HG03575 (cell line): ENCODE measurements around the gene IL6R.
"Not testable (repeated sequence)": the region's sequence is repeated elsewhere in the genome, so short reads cannot be mapped to it uniquely, and the experiment has no call there.

Source experiments
- ATAC-seq: cut with Tn5 transposase; IDR thresholded peaks from one replicate; pipeline ENCODE4 v1.9.1; 2021; ENCODE audit not compliant: unreplicated experiment, insufficient number of reproducible peaks, low FRiP score; ENCODE audit errors: extremely low read depth

Gene IL6R

DNA sequence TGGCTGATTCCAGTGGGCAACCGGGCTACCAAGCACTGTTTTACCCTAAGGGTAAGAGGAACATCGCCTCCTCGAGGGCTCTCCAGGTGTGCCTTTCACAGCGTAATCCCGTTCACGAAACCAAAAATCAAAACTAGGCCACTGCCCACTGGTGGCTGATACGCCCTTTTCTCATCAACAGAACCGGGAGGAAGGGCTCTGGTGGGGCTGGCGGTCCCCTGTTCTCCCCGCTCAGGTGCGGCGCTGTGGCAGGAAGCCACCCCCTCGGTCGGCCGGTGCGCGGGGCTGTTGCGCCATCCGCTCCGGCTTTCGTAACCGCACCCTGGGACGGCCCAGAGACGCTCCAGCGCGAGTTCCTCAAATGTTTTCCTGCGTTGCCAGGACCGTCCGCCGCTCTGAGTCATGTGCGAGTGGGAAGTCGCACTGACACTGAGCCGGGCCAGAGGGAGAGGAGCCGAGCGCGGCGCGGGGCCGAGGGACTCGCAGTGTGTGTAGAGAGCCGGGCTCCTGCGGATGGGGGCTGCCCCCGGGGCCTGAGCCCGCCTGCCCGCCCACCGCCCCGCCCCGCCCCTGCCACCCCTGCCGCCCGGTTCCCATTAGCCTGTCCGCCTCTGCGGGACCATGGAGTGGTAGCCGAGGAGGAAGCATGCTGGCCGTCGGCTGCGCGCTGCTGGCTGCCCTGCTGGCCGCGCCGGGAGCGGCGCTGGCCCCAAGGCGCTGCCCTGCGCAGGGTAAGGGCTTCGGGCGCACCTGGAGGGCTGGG lies at the start of gene IL6R:
IL6R (plus strand) TSS at position 360 of the 763 bp plus-strand sequence; CDS start at position 647, 287 bp downstream.
- no peak for ATAC-seq

DNA sequence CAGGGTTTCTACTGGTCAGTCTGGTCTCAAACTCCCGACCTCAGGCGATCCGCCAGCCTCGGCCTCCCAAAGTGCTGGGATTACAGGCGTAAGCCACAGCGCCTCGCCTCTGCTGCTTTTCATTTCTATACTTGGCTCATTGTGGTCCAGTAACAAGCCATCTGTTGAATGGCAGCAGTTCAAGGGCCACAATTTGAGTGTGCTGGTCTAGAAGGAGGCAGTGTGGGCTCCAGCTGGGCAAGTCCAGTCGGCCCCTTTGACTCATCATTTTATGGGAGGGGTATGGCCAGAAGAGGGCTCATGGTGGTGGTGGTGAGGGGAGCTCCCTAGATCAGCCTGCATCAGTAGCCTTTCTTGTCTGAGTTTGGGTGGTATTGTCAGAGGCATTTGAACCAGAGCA lies 46.6 kb upstream of the IL6R start:
- ATAC-seq: no peak

DNA sequence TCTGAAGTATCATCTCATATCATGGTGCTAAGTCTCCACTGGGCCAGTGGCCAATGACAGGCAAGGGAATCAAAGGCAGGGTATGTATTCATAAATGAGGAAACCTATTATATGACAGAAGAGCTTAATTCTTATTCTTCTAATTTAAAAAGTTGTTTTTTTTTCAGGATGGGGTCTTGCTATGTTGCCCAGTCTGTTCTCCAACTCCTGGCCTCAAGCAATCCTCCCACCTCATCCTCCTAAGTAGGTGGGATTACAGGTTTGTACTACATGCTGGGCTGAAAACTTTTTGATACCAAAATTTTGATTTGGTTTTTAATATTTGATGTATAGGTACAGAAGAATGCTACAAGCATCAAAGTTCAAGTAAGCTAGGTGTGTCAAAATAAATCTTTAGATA lies 44.9 kb upstream of the IL6R start:
- no peak for ATAC-seq

DNA sequence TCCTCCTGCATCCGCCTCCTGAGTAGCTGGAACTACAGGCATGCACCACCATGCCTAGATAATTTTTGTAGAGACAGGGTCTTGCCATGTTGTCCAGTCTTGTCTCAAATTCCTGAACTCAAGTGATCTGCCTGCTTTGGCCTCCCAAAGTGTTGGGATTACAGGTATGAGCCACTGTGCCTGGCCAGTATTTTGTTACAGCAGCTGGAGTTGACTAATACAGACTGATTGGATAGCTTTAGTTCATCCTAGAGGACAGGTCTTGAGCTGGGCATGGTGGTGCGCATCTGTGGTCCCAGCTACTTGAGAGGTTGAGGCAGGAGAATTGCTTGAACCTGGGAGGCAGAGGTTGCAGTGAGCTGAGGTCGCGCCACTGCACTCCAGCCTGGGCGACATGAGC lies 44.3 kb upstream of the IL6R start:
- not testable (repeated sequence) for ATAC-seq

DNA sequence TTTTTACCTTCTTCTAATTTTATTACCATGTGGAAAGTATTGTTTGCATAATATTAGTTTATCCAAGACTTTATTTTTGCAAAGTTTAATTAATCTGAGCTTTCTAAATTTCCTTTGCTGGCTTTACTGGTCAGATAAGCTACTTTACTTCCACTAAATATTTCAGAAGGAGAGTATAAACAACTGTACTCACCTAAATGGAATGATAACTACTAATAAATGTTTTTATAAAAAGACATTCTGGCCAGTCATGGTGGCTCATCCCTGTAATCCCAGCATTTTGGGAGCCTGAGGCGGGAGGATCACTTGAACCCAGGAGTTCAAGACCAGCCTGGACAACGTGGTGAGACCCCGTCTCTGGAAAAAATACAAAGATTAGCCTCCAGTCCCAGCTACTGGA lies 43.8 kb upstream of the IL6R start:
- no peak for ATAC-seq

DNA sequence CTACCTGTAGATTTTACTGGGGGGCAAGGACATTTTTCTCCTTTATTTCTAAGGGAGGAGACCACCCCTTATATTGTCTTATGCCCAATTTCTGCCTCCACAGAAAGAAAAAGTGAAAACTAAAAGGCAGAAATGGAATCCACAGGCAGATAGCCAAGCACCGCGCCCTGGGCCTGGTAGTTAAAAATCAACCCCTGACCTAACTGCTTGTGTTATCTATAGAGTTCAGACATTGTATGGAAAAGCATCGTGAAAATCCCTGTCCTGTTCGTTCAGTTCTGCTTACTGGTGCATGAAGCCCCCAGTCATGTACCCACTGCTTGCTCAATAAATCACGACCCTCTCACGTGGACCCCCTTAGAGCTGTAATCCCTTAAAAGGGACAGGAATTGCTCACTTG lies 33.7 kb upstream of the IL6R start:
- no peak for ATAC-seq

DNA sequence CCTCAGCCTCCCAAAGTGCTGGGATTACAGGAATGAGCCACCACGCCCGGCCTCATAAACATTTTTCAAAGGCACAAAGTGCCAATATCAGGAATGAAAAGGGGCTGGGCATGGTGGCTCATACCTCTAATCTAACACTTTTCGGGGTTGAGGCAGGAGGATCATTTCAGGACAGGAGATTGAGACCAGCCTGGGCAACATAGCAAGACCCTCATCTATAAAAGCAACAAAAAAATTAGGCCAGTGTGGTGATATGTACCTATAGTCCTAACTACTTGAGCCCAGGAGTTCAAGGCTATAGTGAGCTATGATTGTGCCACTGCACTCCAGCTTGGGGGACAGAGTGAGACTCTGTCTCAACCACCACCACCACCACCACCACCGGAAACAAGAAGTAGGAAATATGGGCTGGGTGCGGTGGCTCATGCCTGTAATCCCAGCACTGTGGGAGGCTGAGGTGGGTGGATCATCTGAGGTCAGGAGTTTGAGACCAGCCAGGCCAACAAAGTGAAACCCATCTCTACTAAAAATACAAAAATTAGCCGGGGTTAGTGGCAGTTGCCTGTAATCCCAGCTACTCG lies 31.3 kb upstream of the IL6R start:
- ATAC-seq: not testable (repeated sequence)

DNA sequence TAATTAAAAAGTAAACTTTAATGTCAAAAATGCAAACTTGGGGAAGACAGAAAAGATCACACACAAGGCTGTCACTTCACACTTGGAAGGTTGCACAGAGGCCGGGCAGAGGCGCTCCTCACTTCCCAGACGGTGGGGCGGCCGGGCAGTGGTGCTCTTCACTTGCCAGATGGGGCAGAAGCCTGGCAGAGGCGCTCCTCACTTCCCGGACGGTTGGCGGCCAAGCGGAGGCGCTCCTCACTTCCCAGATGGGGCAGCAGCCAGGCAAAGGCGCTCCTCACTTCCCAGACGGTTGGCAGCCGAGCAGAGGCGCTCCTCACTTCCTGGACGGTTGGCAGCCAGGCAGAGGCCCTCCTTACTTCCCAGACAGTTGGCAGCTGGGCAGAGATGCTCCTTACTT lies 25.8 kb upstream of the IL6R start:
- ATAC-seq: no peak

DNA sequence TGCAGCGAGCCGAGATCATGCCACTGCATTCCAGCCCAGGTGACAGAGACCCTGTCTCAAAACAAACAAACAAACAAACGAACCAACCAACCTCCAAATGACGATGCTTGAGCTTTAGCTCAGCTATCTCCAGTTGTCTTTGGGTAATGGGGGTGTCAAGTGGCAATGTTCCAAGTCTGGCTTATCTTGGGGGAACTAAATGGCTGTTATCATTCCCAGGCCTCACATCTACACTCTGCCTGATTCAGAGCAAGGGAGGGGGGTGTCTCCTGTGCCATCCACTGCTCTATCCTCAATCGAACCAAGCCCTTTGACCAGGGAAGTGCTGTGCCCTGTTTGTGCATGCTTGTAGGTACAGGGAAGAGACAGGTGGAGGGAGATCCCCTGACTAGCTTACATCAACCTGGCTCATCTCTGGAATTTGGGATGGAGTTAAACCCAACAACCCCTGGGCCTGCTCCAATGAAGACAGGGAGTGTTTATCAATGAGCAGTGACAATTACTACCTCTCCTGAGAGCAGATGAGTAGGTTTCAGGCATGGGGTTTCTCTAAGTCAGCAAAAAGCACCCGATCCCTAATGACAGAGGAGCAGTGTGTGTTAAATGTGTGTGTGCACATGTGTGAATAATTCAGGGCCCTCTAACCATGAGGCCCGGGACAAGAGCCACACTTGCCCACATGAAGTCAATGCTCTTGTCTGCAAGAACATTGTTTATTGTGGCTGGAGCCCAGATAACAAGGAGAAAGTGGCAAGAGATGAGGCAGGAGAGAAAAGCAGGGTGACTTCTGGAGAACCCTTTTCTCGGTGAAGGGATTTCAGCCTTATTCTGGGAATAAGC lies 20.3 kb upstream of the IL6R start:
- ATAC-seq: no peak

DNA sequence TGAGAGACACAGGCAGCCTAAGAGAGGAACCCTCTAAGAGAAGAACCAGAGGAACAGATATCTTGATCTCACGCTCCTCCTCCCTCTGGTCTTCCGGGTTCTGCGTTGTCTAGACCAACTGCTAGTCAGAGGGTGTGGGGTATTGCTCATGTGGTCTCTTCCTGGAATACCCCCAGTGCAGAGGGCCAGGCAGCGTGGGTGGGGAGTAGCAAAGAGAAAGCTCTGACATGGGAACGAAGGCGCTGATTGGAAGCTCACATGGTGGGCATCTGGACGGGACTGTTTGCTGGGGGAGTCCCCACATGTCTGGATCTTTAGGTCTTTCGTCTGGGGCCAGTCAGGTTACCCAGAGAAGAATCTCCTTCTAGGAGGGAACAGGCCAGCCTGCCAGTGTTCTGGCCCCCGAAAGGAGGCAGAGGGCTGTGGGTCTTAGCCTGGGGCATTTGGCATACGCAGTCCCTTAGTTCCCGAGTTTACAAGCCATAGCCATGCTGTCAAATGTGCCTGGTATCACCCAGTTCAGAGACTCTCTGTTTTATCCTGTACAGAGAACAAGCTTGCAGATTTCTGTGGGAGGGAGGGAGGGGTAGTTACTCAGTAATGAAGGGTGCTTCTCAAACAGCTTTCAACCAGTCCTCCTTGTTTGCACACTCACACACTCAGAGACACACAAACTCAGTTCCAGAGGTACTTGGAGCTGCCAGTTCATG lies 18.3 kb upstream of the IL6R start:
- ATAC-seq: peak; percentile 36

DNA sequence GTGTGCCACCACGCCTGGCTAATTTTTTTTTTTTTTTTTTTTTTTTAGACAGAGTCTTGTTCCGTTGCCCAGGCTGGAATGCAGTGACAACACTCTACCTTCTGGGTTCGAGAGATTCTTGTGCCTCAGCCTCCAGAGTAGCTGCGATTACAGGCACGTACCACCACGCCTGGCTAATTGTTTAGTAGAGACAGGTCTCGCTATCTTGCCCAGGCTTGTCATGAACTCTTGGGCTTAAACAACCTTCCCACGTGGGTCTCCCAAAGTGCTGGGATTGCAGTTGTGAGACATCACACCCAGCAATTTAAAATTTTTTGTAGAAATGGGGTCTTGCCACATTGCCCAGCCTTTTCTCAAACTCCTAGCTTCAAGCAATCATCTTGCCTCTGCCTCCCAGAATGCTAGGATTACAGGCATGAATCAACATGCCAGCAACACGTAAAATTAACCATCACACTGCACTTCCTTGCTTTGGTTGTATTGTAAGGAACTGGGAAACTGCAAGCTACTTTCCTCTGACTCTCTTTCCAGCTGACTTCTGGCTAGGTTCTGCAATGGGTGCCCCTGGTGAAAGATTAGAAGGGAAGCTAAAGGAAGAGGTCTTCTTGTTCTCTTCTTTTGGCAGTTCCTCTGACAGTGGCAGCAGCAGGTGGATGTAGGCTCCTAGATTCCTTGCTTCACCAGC lies 13.9 kb upstream of the IL6R start:
- ATAC-seq: no peak

DNA sequence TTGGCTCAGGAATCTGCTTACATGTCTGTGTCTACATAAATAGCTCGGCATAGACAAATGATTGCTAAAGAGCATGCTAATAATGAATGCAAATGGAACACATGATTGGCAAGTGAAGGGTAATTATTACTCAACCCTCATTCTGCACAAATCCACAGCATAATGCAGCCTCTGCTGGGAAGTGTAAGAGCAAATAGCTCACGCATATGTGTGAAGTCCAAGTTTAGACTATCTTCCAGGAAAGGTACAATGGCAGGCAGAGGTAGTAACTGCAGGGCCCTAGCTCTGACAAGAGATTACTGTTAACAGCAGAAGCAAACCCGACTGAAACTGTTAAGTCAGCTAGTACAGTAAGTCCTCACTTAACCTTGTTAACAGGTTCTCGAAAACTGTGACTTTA lies 7.0 kb upstream of the IL6R start:
- no peak for ATAC-seq

DNA sequence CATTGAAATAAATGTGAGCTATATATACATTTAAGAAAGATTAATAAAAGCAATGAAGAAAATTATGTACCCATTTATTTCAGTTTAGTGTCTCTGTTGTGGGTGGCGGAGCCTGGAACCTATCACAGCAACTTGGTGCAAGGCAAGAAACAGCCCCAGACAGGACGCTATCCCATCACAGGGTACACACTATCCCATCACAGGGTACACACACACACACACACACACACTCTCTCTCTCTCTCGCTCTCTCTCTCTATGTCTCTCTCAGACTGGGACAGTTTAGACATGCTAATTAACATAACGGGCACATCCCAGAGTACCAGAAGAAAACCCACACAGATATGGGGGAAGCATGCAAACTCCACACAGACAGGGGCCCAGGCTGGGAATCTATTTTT lies 6.5 kb upstream of the IL6R start:
- no peak for ATAC-seq

DNA sequence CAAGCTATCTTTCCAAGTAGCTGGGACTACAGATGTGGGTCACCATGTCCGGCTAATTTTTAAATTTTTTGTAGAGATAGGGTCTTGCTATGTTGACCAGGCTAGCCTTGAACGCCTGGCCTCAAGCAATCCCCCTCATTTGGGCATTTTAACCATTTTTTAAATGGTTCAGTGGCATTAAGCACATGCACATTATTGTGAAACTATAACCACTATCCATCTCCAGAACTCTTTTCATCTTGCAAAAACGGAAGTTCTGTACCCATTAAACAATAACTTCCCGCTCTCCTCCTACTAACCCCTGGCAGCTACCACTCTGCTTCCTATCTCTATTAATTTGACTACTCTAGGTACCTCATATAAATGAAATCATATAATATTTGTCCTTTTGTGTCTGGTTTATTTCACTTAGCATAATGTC lies 4.8 kb upstream of the IL6R start:
- no peak for ATAC-seq

DNA sequence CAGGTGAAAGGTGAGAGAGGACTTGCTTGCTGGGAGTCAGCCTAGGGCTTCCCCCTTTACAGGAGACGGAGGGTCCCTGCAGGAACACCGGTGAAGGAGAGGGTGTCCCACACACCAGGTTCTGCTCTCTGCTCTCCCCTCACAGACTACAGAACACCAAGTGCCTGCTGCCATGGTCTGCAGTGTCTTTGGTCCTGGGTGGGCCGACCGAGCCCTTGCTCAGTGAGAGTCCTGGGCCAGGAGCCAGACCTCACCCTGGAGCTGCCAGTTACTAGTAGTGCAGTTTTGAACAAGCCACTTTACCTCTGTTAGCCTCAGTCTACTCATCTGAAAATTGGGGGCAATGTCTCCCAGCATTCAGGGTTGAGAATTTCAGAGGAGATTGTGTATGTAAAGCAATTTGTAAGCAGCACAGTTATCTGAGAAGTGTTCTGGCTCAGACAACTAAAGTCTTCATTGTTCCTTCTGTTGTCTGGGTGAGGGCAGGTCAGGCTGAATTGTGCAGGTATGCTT lies 2.7 kb upstream of the IL6R start:
- ATAC-seq: no peak

DNA sequence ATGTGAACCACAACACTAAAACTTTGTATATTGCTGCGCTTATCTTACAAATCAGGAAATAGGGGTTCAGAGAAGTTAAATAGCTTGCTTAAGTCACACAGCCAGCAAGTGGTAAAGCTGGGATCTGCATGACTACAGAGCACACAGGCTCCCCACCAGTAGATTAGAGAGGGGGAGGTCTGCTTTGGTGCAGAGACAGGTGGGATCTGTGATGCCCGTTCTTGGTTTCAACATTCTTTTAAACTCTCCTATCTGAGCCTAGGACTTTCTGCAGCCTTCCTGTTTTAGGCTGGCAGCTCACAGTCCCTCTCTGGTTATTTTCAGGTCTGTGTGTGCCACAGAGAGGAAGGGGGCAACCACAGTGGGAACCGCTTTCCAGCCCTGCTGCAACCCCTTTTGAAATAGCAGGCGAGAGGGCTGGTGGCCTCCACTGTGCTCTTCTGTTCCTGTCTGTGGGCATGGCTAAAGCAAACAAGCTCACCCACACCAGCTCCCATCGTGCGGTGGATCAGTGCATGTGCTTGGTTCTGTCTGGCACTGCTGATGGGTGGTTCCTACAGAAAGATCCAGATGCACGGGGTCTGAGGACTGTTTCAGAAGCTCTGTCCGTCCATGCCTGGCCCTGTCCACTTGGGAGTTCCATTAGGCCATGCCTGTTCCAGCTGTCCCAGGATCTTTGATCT lies 1.7 kb upstream of the IL6R start:
- no peak for ATAC-seq

DNA sequence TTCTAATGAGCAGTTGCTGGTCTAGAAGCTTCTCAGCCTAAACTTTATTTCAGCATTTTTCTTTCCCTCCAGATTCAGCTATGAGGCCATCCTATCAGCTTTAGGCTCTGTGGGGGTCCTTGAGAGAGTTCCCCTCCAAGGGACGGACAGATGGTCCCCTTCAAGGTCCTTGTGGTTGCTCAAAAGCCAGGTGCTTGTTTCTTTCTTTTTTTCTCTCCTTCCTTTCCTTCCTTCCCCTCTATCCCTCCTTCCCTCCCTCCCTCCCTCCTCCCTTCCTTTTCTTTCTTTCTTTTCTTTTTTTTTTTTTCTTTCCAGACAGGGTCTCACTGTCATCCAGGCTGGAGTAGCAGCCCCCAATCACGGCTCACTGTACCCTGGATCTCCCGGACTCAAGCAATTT lies 1.2 kb upstream of the IL6R start:
- no peak for ATAC-seq

DNA sequence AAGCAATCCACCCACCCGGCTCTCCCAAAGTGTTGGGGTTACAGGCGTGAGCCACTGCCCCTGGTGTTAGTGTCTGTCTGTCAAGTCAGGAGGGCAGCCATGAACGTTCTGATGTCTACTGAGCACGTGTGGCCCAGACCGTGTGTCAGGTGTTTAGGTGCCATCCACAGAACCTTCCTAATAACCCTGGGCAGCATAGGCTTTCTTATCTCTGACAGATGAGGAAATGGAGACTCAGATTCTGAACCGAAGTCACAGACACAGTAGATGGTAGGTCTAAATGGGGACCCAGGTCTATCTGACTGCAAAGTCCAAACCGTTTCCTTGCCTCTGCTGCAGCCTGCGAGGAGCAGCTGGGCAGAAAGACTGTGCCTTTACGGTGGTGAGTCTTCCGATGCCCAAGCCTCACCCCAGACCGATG lies 622 bp upstream of the IL6R start:
- no peak for ATAC-seq
